NB4 (cell line): ENCODE data around the gene ZNF710.
A peak's percentile ranks its signal among the peaks of the same experiment; 100 is the strongest.

Experiments
- MYC ChIP-seq: IDR thresholded peaks from 2 replicates; pipeline ENCODE4 v1.6.1; 2011; ENCODE audit warnings: low read depth, low read length
- POLR2A ChIP-seq: IDR thresholded peaks from 2 replicates; pipeline ENCODE4 v1.6.1; 2011; ENCODE audit warnings: mild to moderate bottlenecking; ENCODE audit not compliant: insufficient read length; ENCODE audit errors: extremely low read depth
- TF ChIP-seq, protein P1 (sequence below): IDR thresholded peaks from one replicate; pipeline ENCODE4 v1.5.1; 2012; ENCODE audit warnings: low read depth, low read length

DNA sequence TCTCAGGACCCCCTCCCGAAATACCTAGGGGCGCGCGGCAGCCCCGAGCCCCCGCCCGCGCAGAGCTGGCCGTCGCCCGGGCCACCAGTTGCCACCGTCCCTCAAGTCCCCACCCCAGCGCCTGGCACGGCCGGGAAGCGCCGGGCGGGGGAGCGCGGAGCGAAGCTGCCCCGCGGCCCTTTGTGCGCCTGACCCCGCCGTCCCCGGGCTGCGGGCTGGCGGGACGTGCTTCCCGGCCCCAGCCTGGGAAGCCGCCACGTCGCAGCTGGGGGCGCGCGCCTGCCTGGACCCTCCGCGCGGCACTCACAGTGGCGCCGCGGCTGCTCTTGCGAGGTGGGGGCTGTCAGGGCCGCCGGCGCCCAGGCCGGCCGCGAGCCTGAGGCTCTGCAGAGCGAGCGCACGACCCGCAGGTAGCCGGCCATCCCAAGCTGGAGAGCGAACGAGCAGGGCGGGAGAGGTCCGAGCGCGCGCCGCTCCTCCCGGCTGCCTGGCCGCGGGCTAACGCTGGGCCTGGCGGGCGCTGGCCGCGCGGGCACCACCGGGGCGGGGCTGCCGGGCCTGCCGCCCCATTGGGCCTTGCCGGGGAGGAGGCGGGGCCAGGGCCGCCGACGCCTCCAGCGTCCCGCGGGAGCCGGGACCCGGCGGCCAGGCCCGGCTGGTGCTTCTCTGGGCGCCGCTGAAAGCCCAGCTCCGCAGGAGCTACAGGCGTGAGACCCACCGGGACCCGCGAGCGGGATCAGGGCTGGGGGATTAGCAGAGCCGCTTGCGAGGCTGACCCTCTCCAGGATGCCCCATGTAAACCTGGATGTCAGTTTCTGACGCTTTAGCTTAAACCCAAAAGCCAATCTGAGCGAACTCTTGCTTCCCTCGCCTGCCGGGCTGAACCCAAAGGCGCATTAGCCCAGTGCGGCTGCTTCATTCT is 101.1 kb downstream of the ZNF710 start, which contains the start of gene IDH2:
- TF ChIP-seq, protein P1, sequence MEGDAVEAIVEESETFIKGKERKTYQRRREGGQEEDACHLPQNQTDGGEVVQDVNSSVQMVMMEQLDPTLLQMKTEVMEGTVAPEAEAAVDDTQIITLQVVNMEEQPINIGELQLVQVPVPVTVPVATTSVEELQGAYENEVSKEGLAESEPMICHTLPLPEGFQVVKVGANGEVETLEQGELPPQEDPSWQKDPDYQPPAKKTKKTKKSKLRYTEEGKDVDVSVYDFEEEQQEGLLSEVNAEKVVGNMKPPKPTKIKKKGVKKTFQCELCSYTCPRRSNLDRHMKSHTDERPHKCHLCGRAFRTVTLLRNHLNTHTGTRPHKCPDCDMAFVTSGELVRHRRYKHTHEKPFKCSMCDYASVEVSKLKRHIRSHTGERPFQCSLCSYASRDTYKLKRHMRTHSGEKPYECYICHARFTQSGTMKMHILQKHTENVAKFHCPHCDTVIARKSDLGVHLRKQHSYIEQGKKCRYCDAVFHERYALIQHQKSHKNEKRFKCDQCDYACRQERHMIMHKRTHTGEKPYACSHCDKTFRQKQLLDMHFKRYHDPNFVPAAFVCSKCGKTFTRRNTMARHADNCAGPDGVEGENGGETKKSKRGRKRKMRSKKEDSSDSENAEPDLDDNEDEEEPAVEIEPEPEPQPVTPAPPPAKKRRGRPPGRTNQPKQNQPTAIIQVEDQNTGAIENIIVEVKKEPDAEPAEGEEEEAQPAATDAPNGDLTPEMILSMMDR, result no peak
- TF ChIP-seq MYC (0 out of 2 replicates have a peak, but pooled peaks have one; percentile 9), POLR2A (peak; percentile 98)
